Activated gamma-delta T cell (primary cell): ENCODE data around the gene SH3GL2.

Experiments
- DNase-seq: peaks from one replicate; lab custom pipeline; 2025; lab: John Stamatoyannopoulos, UW
- total RNA-seq, 2 donors: gene quantifications; one replicate each; lab custom pipeline; 2026; lab: John Stamatoyannopoulos, UW

Gene SH3GL2
- total RNA-seq = 0 to 0.15 reads per million in 2 donors

GRCh38 chr9:17578911-17579793 lies at the start of gene SH3GL2:
TSS of gene SH3GL2 (plus strand) at chr9:17579066.
- DNase-seq = no peak

DNA sequence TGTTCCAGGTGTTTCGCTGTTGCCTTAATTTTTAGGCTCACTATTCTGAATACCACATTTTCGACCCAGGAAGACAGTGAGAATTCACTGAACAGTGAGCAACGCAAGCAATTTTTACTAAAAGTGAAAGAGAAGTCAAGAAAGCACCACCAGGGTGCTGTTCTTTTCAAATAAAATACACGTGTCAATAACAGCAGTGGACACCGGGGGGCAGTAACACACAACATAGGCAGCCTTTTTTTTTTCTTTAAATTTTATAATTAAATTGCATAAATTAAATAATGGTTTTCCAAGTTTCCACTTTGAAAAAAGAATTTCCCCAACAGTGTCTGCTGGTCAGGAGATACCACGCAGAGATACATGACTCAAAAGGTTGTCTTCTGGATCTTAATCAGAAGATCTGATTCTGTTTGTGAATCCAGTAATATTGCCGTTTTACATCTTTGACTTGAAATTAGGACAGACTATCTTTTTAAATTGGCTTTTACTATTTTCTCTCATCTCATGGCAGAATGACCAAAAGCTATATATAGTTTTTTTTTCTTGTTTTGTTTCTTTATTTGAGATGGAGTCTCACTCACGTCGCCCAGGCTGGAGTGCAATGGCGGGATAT lies 47.1 kb upstream of the SH3GL2 start:
- no peak for DNase-seq

- no peak for DNase-seq
Measured at GRCh38 chr9:17532461-17532860, 46.4 kb upstream of the SH3GL2 start.

- no peak for DNase-seq
Measured at GRCh38 chr9:17535176-17535575, 43.7 kb upstream of the SH3GL2 start.

- DNase-seq = no peak
Measured at GRCh38 chr9:17536027-17536426, 42.8 kb upstream of the SH3GL2 start.

DNA sequence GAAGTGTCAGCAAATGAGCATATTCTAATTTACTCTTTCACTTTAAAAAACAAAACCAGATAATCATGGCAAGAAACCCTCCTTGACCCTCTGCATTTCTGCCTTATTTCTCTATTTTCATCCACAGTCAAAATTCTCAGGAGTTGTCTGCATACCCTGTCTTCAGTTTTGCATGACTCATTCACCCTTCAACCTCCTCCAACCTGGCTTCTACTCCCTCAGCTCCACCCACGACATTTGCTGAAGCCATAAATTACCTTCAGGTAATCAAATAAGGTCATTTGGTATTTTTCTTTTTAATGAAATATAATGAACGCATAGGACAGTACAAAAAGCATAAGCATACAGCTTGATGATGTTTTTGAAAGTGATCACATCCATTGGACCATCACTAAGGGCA lies 27.8 kb upstream of the SH3GL2 start:
- no peak for DNase-seq

DNA sequence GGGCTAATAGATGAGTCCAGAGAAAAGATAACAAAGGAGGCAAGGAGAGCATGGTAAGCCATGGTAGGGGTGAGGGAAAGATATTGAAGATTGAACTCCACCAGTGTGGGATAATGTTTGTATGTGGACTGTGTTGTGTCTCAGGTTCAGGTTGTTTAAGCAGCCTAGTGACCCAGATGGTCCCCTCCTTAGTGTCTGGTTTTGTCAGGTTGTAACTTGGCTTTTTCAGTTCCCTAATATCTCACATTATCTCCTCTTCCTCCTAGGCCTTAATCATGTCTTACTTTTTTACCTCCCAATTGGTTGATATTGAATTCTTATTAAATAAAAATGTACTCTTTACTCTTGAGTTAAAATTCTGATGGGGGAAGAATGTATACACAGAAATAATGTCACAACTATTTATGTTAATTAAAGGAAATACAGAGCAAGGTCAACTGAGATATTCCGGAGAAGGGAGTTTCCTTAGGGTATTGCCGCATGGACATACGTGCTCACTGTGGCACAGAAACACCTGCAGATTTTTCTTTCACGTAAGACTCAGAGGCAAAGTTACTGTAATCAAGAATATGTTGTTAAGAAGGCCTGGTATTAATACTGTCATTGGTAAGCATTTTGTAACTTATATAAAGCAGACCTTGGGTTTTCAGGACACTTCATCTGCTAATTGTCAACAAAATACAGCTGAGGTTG lies 23.4 kb upstream of the SH3GL2 start:
- DNase-seq = no peak

- no peak for DNase-seq
Measured at GRCh38 chr9:17556255-17556654, 22.6 kb upstream of the SH3GL2 start.

DNA sequence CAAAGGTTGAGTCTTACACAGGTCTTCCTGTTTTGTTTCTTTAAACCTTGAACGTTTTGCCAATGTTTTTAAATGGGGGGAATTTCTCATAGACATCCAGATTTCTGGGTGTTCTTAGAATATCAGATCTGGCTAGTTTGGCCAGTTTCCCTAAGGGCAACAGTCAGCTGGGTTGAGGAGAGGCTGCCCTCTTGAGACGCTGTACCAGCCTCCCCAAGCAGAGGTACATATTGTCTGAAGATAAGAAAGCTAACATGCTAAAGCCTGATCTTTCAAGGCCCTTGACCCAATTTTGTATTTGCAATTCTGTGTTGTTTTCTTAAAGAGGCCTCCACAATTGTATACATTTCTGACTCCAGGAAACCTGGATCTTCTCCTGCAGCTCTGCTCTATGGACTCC lies 21.9 kb upstream of the SH3GL2 start:
- DNase-seq = no peak

- DNase-seq = no peak
Measured at GRCh38 chr9:17571825-17572224, 7.0 kb upstream of the SH3GL2 start.

- DNase-seq = no peak
Measured at GRCh38 chr9:17574342-17574741, 4.5 kb upstream of the SH3GL2 start.

- DNase-seq = no peak
Measured at GRCh38 chr9:17578577-17578910, 322 bp upstream of the SH3GL2 start.

- no peak for DNase-seq
Measured at GRCh38 chr9:17580119-17580518, 1.3 kb downstream of the SH3GL2 start.

GRCh38 chr9:17587113-17587512 lies 8.2 kb downstream of the SH3GL2 start:
- no peak for DNase-seq

DNA sequence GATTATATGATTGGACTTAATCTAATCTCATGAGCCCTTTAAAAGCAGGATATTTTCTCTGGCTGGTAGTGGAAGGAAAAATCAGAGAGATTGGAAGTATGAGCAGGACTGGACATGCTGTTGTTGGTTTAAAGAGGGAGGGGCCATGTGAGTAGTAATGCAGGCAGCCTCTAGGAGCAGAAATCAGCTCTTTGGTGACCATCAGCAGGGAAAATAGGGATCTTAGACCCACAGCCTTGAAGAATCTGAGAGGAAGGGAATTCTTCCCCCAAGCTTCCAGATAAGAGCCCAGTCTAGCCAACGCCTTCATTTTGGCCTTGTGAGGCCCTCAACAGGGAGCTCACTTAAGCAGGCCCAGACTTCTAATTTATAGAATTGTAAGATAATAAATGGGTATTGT lies 9.5 kb downstream of the SH3GL2 start:
- DNase-seq = no peak

- no peak for DNase-seq
Measured at GRCh38 chr9:17588941-17589340, 10.1 kb downstream of the SH3GL2 start.

DNA sequence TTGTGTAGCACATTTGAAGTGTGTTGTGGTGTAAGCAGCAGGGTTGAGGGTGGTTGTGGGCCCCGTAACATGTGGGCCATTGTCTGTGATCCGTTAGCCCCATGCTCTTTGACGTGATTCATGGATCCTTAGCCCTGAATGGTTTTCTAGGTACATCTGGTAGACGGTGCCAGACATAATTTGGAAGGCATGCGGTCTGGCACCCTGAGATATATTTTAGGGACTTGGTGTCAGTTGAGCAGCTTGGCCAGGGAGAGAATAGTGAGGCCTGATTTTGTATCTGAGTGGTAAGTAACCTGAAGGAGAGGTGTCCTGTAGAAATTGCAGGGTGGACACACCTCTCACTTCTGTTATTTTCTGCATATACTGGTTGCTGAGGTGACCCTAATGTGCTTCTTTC lies 10.9 kb downstream of the SH3GL2 start:
- no peak for DNase-seq

GRCh38 chr9:17594961-17595360 lies 16.1 kb downstream of the SH3GL2 start:
- DNase-seq = no peak

GRCh38 chr9:17597977-17598376 lies 19.1 kb downstream of the SH3GL2 start:
- DNase-seq = no peak

- no peak for DNase-seq
Measured at GRCh38 chr9:17600962-17601593, 22.2 kb downstream of the SH3GL2 start.

DNA sequence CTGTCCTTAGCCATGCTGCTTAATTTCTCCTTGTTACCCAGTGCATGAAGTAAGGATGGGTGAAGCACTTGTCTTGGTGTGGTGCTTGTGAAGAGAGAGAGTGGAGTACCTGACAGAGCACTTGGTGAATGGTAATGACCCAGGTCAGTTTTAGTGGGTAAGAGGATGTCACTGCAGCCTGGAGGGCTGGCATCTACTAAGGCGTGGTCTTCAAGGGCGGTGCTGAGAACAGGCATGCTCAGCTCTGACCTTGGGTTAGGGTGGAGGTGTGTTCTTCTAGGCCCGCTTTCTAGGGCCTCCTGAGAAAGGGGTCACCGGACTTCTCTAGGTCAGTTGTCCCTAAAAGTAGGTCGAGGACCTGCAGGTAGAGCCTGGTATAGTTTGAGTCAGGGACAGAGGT lies 25.7 kb downstream of the SH3GL2 start:
- no peak for DNase-seq

DNA sequence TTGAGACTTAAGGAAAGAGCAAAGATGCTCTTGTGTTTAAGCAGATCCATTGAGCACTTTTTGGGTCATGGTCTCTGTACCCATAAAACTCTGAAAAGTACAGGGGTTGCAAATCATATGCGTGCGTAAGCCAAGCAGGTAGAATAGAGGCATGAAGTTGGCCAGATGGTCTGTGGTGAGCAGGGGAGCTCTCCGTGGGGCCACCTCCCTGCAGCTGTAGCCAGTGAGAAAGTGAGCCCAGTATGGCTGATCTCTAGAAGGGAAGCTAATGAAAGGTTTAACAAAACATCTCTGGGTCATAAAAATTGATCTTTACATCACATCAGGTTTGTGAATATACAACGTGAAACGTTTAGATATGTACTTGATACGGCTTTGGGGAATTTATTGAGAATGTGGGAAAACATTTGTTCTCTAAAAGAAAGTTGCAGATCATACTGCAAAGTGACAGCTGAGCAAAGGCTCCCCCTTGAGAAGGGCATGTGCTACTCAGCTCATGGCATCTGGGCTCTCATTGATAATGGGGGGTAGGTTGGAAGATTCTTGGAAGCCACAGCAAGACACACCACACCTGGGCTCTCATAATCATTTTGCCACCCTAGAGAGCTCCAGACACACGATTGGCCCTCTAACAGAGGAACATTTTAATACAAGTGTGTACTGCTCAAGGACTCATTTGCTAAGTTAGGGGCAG lies 30.6 kb downstream of the SH3GL2 start:
- DNase-seq = no peak
